HG02763 (cell line): ENCODE measurements around the gene PAFAH2.
"Not testable (repeated sequence)": the region's sequence is repeated elsewhere in the genome, so short reads cannot be mapped to it uniquely, and the experiment has no call there.

ENCODE experiments used
- ATAC-seq: cut with Tn5 transposase; IDR thresholded peaks from one replicate; pipeline ENCODE4 v1.9.1; 2021; ENCODE audit warnings: mild to moderate bottlenecking, moderate library complexity; ENCODE audit not compliant: unreplicated experiment

Gene PAFAH2

DNA sequence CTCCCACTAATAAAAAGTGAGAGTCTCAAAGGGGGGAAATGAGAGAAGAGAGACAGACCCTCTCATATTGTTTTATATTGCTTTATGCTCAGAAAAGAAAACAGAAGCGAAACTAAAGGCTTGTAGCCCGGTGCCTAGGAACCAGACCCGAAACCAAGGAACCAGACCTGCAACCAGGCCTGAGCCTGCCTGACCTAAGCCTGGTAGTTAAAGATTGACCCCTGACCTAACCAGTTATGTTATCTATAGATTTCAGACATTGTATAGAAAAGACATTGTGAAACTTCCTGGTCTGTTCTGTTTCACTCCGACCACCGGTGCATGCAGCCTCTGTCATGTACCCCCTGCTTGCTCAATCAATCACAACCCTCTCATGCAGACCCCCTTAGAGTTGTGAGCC is 54.4 kb downstream of the PAFAH2 start:
- not testable (repeated sequence) for ATAC-seq

DNA sequence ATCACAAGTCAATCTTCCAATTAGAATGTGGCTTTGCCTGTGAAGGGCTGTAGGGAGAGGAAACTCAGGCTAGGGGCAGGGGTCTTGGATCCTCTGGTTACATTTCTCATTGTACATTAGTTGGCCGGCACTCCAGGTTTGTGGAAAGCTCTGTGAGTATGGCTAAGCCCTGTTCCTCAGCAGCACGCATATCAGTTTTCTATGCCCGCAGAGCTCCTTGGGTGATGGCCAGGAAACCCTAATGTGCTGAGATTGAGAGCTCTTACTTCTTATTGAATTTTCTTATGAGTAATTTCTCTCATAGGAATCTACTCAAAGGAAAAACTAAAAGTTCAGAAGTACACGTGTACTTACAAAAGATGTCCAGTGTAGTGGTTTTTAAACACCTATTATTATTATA is 60.9 kb downstream of the PAFAH2 start:
- no peak for ATAC-seq

DNA sequence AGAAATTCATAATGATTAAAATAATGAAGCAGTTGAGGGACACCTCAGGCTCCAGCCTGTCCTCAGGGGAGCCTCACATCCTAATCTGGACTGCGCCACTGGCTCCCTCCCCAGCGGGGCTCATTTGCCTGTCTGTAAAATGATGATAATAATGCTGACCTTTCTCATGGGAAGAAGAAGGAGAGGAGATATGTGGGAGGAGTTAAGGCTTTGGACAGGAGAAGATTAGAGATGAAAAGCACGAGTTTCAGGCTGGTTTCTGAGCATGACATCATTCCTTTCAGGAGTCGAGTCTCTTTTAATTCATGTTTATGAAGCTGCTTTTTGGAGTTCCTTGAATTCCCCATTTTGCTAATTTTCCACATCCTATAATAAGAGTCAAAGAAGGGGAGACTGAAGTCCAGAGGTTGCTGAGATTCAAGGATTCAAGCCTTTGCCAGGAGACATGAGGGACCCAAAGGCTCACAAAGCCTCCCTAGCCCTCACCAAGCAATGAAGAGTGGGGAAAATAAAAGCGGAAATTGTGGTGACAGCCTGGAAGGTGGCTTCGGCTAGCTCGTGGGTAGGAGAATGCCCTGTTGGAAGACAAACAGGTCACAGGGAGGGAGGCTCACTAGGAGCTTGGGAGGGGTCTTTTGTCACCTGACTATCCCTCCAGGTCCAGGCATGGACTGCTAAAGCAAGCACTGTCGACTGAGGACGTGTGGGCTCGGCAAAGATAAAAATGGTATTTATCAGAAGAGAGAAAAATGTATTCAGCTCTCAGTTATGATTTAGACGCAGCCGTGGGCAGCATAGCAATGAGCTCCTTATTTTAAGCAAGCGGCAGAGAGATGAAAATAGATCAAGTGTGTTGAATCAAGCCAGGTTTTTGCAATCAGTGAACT is 64.1 kb downstream of the PAFAH2 start:
- no peak for ATAC-seq

DNA sequence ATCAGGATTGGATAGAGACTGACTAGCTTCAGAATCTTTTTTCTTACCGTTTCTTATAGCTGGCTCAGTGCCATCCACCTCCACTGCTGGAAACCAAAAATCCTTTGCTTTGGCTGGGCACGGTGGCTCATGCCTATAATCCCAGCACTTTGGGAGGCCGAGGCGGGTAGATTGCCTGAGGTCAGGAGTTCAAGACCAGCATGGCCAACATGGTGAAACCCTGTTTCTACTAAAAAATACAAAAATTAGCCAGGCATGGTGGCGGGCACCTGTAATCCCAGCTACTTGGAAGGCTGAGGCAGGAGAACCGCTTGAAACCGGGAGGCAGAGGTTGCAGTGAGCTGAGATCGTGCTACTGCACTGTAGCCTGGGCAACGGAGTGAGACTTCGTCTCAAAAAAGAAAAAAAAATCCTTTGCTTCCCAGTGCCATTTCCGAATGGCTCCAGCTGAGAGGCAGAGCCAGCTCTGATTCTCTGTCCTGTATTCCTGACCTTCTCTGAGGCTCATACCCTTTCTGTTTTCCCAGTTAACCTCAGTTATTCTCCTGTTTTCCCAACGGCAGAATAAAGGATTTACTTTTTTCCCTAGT is 65.0 kb downstream of the PAFAH2 start:
- ATAC-seq = not testable (repeated sequence)

DNA sequence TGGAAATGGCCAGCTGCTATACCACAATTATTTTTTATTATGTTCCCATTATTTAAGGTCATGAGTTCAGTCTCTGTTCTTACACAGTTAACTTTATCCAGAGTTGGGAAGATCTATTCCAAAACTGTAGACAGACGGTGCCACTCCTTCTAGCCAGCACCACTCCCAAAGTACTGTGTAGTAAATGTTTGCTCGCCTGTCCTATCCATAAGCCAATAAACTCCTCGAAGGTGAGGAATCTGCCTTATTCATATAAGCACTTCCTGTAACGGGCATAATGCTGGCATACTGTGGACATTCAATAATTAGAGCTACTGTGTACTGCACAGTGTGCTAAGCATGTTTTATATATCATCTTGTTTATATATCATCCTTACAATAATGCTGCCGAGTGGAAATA is 65.5 kb downstream of the PAFAH2 start:
- ATAC-seq = no peak

DNA sequence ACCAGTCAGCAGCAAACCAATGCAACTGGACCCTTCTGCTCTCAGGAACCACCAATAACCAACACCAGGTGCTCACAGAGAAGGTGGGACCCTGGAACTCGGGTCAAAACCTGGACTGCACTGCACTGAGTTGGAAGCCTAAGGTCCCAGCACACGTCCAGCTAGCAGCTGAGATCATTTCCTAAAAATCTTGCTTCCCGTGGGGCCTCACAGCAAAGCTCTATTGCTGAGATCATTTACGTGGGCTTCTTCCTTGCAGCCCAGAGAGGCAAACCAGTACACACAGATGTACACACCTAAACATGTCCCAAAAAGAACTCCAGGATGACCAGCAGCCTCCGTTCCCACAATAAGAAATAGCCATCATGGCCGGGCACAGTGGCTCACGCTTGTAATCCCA is 68.8 kb downstream of the PAFAH2 start:
- no peak for ATAC-seq

DNA sequence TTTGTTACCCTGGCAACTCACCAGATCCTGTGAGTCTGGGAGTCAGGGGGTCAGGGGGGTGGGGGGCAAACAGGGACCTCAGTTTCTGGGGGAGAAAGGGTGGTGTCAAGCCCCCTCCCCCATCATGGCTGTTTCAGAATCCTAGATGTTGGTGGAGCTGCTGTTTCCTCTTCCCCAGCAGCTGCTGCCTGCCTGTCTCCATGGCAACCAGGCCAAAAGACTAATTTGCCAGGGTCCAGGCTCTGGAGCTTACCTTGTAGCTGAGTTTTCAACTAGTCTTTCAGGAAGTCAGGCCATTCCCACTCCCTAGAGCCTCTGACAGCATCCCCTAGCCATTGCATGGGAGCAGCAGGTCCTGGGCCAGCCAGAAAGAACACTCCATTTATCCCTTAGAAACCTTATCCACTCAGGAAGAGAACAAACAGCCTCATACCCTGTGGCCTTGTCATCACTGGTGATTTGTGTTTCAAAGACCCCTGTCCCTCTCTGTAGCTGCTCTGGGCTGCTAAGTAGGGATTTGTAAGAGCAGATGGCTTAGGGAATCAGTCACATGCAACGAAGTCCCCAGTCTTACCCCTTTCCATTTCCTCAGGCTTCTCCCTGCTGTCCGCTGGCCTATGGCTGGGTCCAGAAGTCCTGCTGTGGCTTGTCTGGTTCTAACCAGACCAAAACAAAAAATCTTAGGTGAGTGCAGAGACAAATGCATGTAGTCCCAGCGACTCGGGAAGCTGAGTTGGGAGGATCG is 70.2 kb downstream of the PAFAH2 start:
- no peak for ATAC-seq

DNA sequence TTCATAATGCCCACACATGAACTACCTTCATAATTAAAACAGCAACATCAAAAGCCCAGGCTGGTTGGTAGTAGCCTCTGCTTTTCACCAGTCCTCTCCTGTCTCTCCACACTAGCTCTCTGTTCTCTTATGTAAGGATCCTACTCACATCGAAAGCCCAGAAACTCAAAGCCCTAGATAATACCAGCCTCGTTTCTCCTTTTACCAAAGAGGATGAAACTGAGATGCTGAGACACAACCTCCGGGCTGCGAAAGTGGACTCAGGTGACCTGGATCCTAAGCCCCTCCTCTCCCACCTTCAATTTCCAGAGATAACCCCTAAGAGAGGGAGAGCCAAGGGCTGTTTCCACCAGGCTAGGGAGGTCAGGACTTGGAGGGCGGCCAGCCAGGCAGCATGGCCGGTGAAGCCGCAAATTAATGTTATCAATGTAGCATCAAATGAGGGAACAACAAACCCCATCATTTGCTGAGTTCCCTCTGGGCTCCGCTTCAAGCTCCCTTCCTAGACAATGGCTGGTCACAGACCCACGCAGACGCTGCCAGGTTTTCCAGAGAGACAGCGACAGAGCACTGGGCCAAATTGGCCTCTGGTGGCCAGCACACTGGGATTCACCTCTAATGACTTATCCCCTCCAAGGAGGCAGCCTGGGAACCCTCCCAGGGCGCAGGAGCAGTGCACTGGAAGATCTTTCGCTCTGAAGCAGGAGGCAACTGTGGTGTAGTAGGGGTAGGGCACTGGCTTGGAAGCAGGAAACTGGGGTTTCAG is 70.9 kb downstream of the PAFAH2 start:
- no peak for ATAC-seq

DNA sequence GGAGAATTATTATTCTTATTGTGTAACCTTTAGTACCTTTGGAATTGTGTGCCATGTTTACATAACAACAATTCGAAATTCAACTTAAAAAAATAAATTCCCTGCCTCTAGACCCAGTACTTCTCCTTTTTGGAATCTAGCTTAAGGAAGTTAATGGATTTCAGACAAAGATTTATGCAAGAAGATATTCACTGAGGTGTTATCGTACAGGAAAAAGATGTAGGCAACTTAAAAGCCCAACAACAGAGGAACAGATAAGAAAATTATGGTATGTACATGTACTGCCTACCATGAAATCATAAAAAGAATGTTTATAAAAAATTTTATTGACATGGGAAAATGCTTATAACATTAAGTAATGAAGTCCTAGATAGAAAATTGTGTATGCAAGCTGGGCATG is 73.4 kb downstream of the PAFAH2 start:
- no peak for ATAC-seq

DNA sequence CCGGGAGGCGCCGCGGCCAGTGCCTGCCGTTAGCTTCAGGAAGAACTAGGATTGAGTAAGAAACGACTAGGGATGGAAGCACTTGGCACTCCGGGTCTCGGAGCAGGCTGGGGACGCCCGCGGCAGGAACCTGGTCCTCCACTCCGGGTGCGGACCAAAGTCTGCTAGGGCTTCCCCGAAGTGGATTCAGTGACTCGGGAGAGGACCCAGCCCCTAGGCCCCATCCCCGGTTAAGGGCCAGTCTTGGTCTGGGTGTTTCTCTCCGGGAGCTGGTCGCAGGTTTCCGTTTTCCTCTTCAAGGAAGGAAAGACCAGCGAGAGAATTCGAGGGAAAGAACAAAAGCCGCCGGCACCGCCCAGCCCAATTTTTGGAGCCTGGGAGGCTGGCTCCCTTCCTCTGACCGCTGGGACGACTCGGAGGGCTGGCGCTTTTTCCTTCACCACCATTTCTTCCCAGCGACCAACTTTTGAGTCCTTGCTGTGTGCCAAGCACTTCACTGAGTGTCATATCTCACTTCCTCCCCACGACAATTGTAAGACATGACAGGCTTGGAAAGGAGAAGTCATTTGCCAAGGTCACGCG is 74.8 kb downstream of the PAFAH2 start:
- ATAC-seq = no peak

DNA sequence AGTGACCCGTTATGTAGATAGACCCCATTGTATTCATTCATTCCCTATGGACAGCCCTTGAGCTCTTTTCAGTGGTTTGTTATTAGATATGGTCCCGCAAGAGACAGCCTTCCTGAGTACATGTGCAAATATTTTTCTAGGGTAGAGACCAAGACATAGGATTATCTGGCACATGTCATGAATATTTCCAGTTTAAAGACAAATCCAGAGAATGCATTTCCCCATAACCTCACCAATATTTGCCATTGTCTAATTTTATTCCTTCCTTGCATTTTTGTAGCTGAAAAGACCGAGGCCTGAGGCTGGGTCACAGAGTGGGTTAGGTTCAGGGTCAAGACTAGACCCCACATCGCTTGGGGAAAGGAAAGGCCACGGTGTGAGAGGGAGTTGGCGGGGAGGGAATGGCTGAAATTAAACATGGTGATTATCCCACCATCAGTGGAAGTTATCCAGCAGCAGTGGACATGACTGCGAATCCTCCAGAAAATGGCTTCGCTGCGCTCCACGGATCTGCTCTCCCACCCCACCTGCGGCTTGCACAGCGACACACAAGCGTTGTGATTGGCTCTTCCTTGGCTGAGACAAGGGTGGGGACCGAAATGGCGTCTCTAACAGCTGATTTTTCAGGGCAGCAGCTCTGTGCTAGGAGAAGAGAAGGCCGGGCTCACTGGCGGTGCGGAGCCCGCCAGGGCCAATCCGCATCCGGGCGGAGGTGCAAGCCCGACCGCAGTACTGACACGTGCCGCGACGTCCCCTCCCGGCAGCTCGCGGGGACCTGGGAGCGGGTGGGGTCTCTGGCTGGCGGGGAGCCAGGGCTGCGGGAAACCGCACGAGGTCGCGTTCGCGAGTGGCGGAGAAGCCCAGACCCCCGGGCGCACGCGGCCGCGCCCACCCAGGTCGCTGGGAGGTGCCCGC is 75.5 kb downstream of the PAFAH2 start:
- ATAC-seq = no peak

DNA sequence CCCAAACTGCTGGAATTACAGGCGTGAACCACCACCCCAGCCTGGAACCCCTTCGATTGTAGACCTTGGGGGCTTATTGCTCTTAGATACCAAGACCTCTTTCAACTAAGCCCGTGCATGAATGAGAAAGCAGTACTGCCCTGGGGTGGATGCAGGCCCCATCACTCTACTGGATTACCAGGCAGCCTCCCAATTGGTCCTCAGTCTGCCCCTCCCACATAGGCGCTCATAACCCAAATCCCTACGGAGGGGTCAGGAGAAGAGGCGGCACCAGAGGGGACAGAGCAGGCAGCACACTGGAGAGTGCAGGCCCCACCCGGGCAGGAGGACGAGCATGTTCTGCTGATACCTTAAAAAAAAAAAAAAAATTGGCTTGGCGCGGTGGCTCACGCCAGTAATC is 79.2 kb downstream of the PAFAH2 start:
- ATAC-seq = no peak

DNA sequence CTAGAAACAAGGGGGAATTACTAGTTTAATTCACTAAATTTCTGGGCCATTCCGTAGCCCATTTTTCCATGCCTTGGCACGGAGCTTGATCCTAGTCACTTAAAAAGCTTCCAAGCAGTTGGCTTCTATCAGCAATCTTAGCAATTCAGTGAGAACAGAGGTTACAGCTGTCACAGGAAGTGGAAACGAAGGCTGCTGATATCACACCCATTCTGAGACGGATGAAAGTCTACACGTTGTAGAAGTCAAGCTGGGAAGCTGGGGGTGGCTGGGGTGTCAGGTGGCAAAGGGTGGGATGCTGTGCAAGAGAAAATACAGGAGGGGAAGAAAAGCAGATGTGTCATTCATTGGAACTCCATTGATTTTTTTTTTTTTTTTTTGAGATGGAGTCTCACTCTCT is 79.9 kb downstream of the PAFAH2 start:
- no peak for ATAC-seq

DNA sequence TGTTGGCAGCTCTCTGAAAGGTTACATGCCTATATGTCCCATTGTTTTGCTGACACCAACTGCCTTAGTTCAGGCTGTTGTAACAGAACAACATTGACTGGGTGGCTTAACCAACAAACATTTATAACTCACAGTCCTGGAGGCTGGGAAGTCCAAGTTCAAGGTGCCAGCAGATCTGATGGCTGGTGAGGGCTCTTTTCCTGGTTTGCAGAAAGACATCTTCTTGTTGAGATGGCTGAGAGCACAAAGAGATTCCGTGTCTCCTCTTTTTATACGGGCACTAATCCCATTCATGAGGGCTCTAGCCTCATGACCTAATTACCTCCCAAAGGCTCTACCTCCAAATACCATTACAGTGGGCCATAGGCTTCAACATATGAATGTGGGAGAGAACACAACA is 81.4 kb downstream of the PAFAH2 start:
- ATAC-seq = no peak

DNA sequence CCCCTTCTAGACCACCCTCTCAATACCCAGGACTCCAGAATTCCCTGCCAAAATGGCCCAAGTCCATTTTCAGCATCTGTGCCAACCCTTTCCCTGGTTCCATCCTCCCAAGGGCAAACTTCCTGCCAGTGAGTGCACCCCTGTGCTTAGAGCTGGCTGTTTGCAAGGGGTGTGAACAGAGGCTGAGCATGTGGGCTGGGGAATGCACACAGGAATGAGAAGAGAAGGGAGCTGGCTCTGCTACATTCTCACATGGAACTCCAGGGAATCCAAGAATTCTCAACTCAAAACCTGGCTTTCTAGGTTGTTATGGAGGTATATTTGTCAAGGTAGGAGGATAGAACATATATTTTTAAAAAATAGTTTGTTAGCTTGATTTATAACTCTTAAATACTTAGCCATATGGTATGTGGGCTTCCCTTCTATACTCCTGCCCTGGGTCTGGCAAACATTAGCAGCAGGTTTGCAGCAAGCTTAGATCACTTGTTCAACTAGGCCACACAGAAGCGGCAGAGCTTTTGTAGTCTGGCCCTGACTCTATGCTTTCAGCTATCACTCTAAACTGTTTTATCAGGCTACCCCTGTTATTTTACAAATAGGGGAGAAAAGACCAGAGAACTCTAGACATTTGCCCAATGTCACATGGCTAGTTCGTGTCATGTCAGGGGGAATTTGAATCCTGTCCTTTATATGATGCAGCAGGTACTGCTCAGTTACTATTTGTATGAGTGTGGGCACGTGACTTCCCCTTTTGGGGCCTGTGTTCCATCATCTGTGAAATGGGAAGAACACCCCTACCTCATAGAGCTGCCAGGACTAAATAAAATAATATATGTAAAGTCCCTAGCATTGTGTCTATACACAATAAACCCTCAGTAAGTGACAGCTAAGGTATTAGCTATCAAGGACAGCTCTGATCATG is 83.5 kb downstream of the PAFAH2 start:
- no peak for ATAC-seq

DNA sequence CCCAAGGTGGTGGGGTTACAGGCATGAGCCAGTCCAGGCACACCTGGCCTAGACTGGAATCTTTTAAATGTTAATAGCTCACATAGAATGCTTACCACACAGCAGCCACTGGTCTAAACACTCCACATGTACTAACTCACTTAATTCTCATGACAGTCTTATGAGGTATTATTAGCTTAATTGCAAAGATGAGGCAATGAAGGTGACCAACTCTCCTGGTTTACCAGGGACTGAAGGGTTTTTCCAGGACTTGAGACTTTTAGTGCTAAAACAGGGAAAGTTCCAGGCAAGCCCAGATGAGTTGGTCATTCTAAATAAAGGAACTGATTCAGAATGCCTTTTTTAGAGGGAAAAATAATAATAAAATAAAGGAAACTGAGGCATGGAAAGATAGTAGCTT is 84.7 kb downstream of the PAFAH2 start:
- ATAC-seq = no peak

DNA sequence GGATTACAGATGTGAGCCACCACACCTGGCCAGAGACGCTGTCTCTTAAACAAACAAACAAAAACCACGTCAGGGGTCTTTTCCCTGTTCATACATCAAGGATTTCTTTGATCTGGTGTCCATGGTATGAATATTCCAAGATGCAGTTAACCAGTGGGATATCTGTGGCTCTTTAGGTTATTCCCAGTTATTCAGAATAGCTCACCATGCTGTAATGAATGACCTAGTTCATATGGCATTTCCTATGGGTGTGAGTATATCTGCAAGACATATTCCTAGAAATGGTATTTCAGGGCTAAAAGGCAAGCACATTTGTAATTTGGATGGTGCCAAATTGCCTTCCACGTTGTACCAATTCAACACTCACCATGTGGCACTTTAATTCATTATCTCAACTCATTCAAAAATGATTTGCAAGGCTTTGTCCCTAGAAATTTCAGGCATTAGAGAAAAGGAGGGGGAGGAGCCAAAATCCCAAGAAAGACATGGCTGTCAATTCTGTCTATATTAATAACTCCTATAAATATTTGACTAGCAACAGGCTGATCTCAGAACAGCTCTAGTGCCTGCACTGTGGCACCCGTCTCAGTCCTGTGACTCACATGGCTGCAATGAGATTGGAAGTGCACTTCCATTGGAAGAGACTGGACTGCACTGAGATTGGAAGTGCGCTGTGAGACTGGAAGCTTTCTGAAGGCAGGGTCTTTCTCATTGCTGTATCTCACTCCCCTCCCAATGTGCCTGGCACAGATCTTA is 85.6 kb downstream of the PAFAH2 start:
- ATAC-seq = no peak

DNA sequence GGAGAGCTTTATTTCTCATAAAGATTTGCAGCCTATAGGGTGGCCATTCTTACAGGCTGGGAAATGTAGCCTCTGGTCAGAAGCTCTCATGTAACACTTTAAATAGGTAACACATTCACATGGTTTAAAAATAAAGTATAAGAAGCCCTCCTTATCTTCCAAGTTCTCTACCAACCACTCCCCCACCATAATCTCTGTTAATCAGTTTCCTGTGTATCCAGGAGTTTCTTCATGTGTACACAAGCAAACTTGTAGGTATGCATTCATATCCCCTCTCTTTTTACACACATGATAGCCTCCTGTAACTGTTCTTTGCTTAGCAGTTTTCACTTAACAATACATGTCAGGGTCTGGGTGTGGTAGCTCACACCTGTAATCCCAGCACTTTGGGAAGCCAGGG is 86.7 kb downstream of the PAFAH2 start:
- ATAC-seq = no peak
